ENCODE measurements around the gene PSMA8. TPM values are rescaled to one million over a fixed set of nuclear protein-coding genes. Genes with fewer than 3 reads are reported as not detected.
A peak's percentile ranks its signal among the peaks of the same experiment; 100 is the strongest.

Gene PSMA8
- total RNA-seq, 1 donor from 2014 or later = not detected

DNA sequence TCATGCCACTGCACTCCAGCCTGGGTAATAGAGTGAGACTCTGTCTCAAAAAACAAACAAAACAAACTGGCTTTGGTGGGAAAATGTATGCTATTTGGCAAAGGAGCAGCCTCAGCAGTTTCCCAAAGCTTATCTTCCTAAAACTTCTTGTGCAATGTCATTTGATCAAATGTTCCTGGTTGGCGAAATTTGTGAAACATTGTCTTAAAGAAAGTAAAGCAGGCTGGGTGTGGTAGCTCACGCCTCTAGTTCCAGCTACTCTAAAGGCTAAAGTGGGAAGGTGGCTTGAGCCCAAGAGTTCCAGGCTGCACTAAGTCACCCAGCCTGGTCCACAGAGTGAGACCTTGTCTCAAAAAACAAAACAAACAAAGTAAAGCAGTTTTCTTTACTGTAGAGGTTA, 75.3 kb downstream of the PSMA8 start:
- intact Hi-C loops (cut with DNase I) = no loop called here
- peak; percentile 53 to 72 for ATAC-seq
- DNase-seq = no peak

DNA sequence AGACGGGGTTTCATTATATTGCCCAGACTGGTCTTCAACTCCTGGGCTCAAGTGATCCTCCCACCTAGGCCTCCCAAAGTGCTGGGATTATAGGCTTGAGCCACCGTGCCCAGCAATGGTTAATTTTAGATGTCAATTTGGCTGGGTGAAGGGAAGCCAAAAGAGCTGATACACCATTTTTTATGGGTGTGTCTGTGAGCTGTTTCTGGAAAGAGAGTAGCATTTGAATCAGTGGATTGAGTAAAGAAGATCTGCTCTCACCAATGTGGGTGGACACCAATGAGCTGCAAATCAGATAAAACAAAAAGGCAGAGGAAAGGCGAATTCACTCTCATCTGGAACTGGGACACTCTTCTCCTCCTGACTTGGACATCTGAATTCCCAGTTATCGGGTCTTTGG, 76.5 kb downstream of the PSMA8 start:
- H3K27me3 ChIP-seq (ENCODE audit: low read depth) = no peaks in the 10 kb centered on the region
- no peaks in the 10 kb centered on the region for H3K9me3 ChIP-seq
- no peaks in the 10 kb centered on the region for H3K4me1 ChIP-seq
- H3K36me3 ChIP-seq = no peaks in the 10 kb centered on the region
- DNase-seq = no peak
- TF ChIP-seq, protein P1, sequence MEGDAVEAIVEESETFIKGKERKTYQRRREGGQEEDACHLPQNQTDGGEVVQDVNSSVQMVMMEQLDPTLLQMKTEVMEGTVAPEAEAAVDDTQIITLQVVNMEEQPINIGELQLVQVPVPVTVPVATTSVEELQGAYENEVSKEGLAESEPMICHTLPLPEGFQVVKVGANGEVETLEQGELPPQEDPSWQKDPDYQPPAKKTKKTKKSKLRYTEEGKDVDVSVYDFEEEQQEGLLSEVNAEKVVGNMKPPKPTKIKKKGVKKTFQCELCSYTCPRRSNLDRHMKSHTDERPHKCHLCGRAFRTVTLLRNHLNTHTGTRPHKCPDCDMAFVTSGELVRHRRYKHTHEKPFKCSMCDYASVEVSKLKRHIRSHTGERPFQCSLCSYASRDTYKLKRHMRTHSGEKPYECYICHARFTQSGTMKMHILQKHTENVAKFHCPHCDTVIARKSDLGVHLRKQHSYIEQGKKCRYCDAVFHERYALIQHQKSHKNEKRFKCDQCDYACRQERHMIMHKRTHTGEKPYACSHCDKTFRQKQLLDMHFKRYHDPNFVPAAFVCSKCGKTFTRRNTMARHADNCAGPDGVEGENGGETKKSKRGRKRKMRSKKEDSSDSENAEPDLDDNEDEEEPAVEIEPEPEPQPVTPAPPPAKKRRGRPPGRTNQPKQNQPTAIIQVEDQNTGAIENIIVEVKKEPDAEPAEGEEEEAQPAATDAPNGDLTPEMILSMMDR (IDR thresholded peaks at IDR 0.05) = no peak
- no peak overlapping the region for H3K4me3 ChIP-seq
- no peak overlapping the region for H3K27ac ChIP-seq
- no peak for ATAC-seq
- intact Hi-C loops (cut with DNase I) = no loop called here

More for the DNA sequence above, 75.3 kb downstream of the PSMA8 start:
- Histone ChIP-seq H3K27ac (no peak overlapping the region), H3K4me3 (no peak overlapping the region), H3K4me1 (no peaks in the 10 kb centered on the region), H3K27me3 (ENCODE audit: low read depth) (no peaks in the 10 kb centered on the region), H3K9me3 (no peaks in the 10 kb centered on the region), H3K36me3 (no peaks in the 10 kb centered on the region)
- TF ChIP-seq, protein P1 (IDR thresholded peaks at IDR 0.05) = no peak

DNA sequence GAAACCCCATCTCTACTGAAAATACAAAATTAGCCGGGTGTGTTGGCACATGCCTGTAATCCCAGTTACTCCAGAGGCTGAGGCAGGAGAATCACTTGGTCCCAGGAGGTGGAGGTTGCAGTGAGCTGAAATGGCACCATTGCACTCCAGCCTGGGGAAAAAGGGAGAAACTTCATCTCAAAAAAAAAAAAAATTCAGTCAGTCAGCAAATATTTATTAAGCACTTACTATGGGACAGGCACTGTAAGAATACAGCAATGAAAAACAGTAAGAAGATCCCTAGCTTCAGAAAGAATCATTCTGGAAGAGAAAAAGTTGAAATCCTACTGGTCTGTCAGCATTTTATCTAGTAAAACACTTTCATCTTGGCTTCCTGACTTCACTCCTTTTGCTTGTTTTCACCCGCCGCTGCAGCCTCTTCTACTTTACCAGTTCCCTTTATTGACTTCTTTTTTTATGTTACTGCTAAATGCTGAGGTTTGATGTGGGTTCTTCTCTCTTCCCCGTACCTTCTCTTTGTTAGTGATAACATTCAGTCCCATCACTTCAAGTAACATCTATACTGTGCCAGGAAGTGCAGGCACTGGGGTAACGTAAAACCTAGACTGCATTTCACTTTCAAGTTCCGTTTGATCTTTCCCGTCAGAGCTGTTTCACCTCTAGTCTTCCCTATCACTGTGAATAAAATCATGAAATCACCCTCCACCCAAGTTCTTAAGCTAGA, 81.7 kb downstream of the PSMA8 start:
- DNase-seq = no peak
- TF ChIP-seq, protein P1 (IDR thresholded peaks at IDR 0.05) = no peak
- ATAC-seq = no peak
- Histone ChIP-seq H3K36me3 (no peaks in the 10 kb centered on the region), H3K4me3 (no peak overlapping the region), H3K4me1 (no peaks in the 10 kb centered on the region), H3K27me3 (ENCODE audit: low read depth) (no peaks in the 10 kb centered on the region), H3K9me3 (no peaks in the 10 kb centered on the region), H3K27ac (no peak overlapping the region)
- intact Hi-C loops (cut with DNase I) = no loop called here

DNA sequence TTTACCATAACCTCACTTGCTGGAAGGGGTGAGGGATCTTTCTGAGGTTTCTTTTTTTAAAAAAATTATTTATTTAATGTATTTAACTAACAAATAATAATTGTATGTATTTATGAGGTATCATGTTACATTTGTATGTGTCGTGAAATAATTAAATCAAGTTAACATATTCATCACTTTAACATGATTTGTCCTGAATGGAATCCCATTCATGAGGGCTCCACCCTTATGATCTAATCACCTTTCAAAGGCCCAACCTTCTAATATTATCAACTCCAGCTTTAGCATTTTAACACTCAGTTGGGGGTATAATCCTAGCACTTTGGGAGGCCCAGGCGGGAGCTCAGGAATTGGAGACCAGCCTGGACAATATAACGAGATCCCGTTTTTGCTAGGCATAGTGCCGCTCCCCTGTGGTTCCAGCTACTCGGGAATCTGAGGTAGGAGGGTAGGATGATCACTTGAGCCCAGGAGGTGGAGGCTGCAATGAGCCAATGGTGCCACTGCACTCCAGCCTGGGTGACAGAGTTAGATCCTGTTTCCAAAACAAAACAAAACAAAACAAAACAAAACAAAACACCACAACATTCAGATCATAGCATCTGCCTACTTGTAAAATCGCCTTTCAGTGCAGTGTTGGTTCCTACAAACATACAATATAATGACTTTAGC, 91.5 kb downstream of the PSMA8 start:
- DNase-seq (no peak), ATAC-seq (no peak)
- peaks cover 16% of the 10 kb centered on the region for H3K4me1 ChIP-seq
- H3K9me3 ChIP-seq = no peaks in the 10 kb centered on the region
- intact Hi-C loops (cut with DNase I) = no loop called here
- no peak overlapping the region for H3K27ac ChIP-seq
- TF ChIP-seq, protein P1 (IDR thresholded peaks at IDR 0.05) = no peak
- H3K4me3 ChIP-seq = no peak overlapping the region
- H3K36me3 ChIP-seq = no peaks in the 10 kb centered on the region
- H3K27me3 ChIP-seq (ENCODE audit: low read depth) = no peaks in the 10 kb centered on the region

DNA sequence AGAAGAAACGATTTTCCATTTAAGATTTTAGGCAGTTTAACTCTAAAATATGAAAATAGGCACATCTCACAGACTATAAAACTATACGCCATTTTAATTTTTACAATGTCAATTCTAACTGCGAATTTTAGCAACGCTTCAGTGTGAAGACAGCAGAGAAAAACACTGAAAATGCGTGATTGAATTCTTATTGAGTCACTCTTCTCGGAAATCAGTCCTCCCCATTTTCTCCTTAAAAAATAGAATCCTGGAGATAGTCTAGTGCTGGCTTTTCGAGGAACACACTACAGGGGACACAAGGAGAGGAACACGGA, 92.2 kb downstream of the PSMA8 start:
- intact Hi-C loops (cut with DNase I) = no loop called here
- Histone ChIP-seq H3K27ac (peak overlapping the region; percentile 83), H3K4me3 (peak overlapping the region; percentile 95), H3K9me3 (no peaks in the 10 kb centered on the region), H3K4me1 (peaks cover 16% of the 10 kb centered on the region), H3K27me3 (ENCODE audit: low read depth) (no peaks in the 10 kb centered on the region), H3K36me3 (no peaks in the 10 kb centered on the region)
- no peak for ATAC-seq
- DNase-seq = no peak
- TF ChIP-seq, protein P1 (IDR thresholded peaks at IDR 0.05) = no peak
